ENCODE results near the gene DSC1.

Gene DSC1

GRCh38 chr18:31102025-31102684 lies 60.5 kb downstream of the DSC1 start, which contains the start of gene DSC2:
Gene DSC2 (minus strand): TSS chr18:31102421. CDS start chr18:31101971, 450 bp downstream.
- no peaks in the 10 kb centered on the region for H3K36me3 ChIP-seq (ENCODE audit: insufficient read depth, low read length)
- peak within 1 kb of the TSS; percentile 94 for H3K4me3 ChIP-seq (ENCODE audit: low read length)
- H3K9me3 ChIP-seq (ENCODE audit: insufficient read depth, low read depth, low read length), result no peaks in the 10 kb centered on the region
- no peaks in the 10 kb centered on the region for H3K27me3 ChIP-seq (ENCODE audit: insufficient read depth, low read length)
- peak within 1 kb of the TSS; percentile 93 for H3K9ac ChIP-seq (ENCODE audit: low read depth, low read length)
- under 1% methylated on average over 44 of the region's 44 CpGs for WGBS
- H3K4me1 ChIP-seq (ENCODE audit: insufficient read depth, low read length), result peaks cover 27% of the 10 kb centered on the region
- peak within 1 kb of the TSS; percentile 96 for H3K27ac ChIP-seq (ENCODE audit: low read depth, low read length)

GRCh38 chr18:31101183-31102024 lies 61.3 kb downstream of the DSC1 start:
- Histone ChIP-seq H3K27me3 (ENCODE audit: insufficient read depth, low read length) (no peaks in the 10 kb centered on the region), H3K27ac (ENCODE audit: low read depth, low read length) (peak overlapping the region; percentile 96), H3K9me3 (ENCODE audit: insufficient read depth, low read depth, low read length) (no peaks in the 10 kb centered on the region), H3K9ac (ENCODE audit: low read depth, low read length) (peak overlapping the region; percentile 93), H3K4me3 (ENCODE audit: low read length) (peak overlapping the region; percentile 94), H3K36me3 (ENCODE audit: insufficient read depth, low read length) (no peaks in the 10 kb centered on the region), H3K4me1 (ENCODE audit: insufficient read depth, low read length) (peaks cover 27% of the 10 kb centered on the region)
- under 1% methylated on average over 72 of the region's 72 CpGs for WGBS

GRCh38 chr18:31100436-31101182 lies 62.0 kb downstream of the DSC1 start:
- under 1% methylated on average over 19 of the region's 23 CpGs for WGBS
- Histone ChIP-seq H3K4me1 (ENCODE audit: insufficient read depth, low read length) (peaks cover 27% of the 10 kb centered on the region), H3K27ac (ENCODE audit: low read depth, low read length) (peak overlapping the region; percentile 96), H3K9ac (ENCODE audit: low read depth, low read length) (peak overlapping the region; percentile 93), H3K27me3 (ENCODE audit: insufficient read depth, low read length) (no peaks in the 10 kb centered on the region), H3K36me3 (ENCODE audit: insufficient read depth, low read length) (no peaks in the 10 kb centered on the region), H3K4me3 (ENCODE audit: low read length) (peak overlapping the region; percentile 94), H3K9me3 (ENCODE audit: insufficient read depth, low read depth, low read length) (no peaks in the 10 kb centered on the region)

GRCh38 chr18:31099450-31100230 lies 63.0 kb downstream of the DSC1 start:
- Histone ChIP-seq H3K27ac (ENCODE audit: low read depth, low read length) (no peak overlapping the region), H3K9me3 (ENCODE audit: insufficient read depth, low read depth, low read length) (no peaks in the 10 kb centered on the region), H3K4me1 (ENCODE audit: insufficient read depth, low read length) (peaks cover 27% of the 10 kb centered on the region), H3K36me3 (ENCODE audit: insufficient read depth, low read length) (no peaks in the 10 kb centered on the region), H3K9ac (ENCODE audit: low read depth, low read length) (peak overlapping the region; percentile 93; the same call in 1 of the 2 replicates), H3K4me3 (ENCODE audit: low read length) (peak overlapping the region; percentile 94), H3K27me3 (ENCODE audit: insufficient read depth, low read length) (no peaks in the 10 kb centered on the region)
- 78% methylated on average over 9 of the region's 10 CpGs for WGBS

- H3K27me3 ChIP-seq (ENCODE audit: insufficient read depth, low read length), result no peaks in the 10 kb centered on the region
- no peak overlapping the region for H3K9ac ChIP-seq (ENCODE audit: low read depth, low read length)
- H3K36me3 ChIP-seq (ENCODE audit: insufficient read depth, low read length), result no peaks in the 10 kb centered on the region
- H3K4me1 ChIP-seq (ENCODE audit: insufficient read depth, low read length), result peaks cover 27% of the 10 kb centered on the region
- H3K27ac ChIP-seq (ENCODE audit: low read depth, low read length), result no peak overlapping the region
- H3K9me3 ChIP-seq (ENCODE audit: insufficient read depth, low read depth, low read length), result no peaks in the 10 kb centered on the region
- H3K4me3 ChIP-seq (ENCODE audit: low read length), result no peak overlapping the region
These were observed 63.8 kb downstream of the DSC1 start for GRCh38 chr18:31098878-31099277.

GRCh38 chr18:31097666-31098065 lies 65.0 kb downstream of the DSC1 start:
- H3K36me3 ChIP-seq (ENCODE audit: insufficient read depth, low read length), result peaks cover 8% of the 10 kb centered on the region
- H3K9ac ChIP-seq (ENCODE audit: low read depth, low read length), result no peak overlapping the region
- 100% methylated on average over 2 of the region's 3 CpGs for WGBS
- H3K9me3 ChIP-seq (ENCODE audit: insufficient read depth, low read depth, low read length), result peaks cover 4% of the 10 kb centered on the region; the same call in 1 of the 2 replicates
- H3K4me1 ChIP-seq (ENCODE audit: insufficient read depth, low read length), result peaks cover 14% of the 10 kb centered on the region
- no peak overlapping the region for H3K4me3 ChIP-seq (ENCODE audit: low read length)
- H3K27me3 ChIP-seq (ENCODE audit: insufficient read depth, low read length), result no peaks in the 10 kb centered on the region
- no peak overlapping the region for H3K27ac ChIP-seq (ENCODE audit: low read depth, low read length)

GRCh38 chr18:31093880-31094279 lies 68.8 kb downstream of the DSC1 start:
- Histone ChIP-seq H3K9ac (ENCODE audit: low read depth, low read length) (no peak overlapping the region), H3K27ac (ENCODE audit: low read depth, low read length) (no peak overlapping the region), H3K4me3 (ENCODE audit: low read length) (no peak overlapping the region), H3K36me3 (ENCODE audit: insufficient read depth, low read length) (peaks cover 45% of the 10 kb centered on the region), H3K9me3 (ENCODE audit: insufficient read depth, low read depth, low read length) (peaks cover 4% of the 10 kb centered on the region; the same call in 1 of the 2 replicates), H3K4me1 (ENCODE audit: insufficient read depth, low read length) (no peaks in the 10 kb centered on the region), H3K27me3 (ENCODE audit: insufficient read depth, low read length) (no peaks in the 10 kb centered on the region)
- 98% methylated on average over 2 of the region's 2 CpGs for WGBS

- Histone ChIP-seq H3K36me3 (ENCODE audit: insufficient read depth, low read length) (peaks cover 50% of the 10 kb centered on the region), H3K27me3 (ENCODE audit: insufficient read depth, low read length) (no peaks in the 10 kb centered on the region), H3K27ac (ENCODE audit: low read depth, low read length) (no peak overlapping the region), H3K4me1 (ENCODE audit: insufficient read depth, low read length) (no peaks in the 10 kb centered on the region), H3K9me3 (ENCODE audit: insufficient read depth, low read depth, low read length) (peaks cover 4% of the 10 kb centered on the region; the same call in 1 of the 2 replicates), H3K9ac (ENCODE audit: low read depth, low read length) (no peak overlapping the region), H3K4me3 (ENCODE audit: low read length) (no peak overlapping the region)
- 100% methylated on average over 3 of the region's 3 CpGs for WGBS
These were observed 69.4 kb downstream of the DSC1 start for GRCh38 chr18:31093294-31093693.

GRCh38 chr18:31091350-31091749 lies 71.3 kb downstream of the DSC1 start:
- peaks cover 70% of the 10 kb centered on the region for H3K36me3 ChIP-seq (ENCODE audit: insufficient read depth, low read length)
- H3K4me1 ChIP-seq (ENCODE audit: insufficient read depth, low read length), result no peaks in the 10 kb centered on the region
- no peaks in the 10 kb centered on the region for H3K27me3 ChIP-seq (ENCODE audit: insufficient read depth, low read length)
- WGBS, result 88% methylated on average over 1 of the region's 1 CpG
- H3K27ac ChIP-seq (ENCODE audit: low read depth, low read length), result no peak overlapping the region
- no peak overlapping the region for H3K9ac ChIP-seq (ENCODE audit: low read depth, low read length)
- no peak overlapping the region for H3K4me3 ChIP-seq (ENCODE audit: low read length)
- peaks cover 4% of the 10 kb centered on the region; the same call in 1 of the 2 replicates for H3K9me3 ChIP-seq (ENCODE audit: insufficient read depth, low read depth, low read length)

GRCh38 chr18:31088532-31088931 lies 74.1 kb downstream of the DSC1 start:
- no peaks in the 10 kb centered on the region for H3K4me1 ChIP-seq (ENCODE audit: insufficient read depth, low read length)
- 97% methylated on average over 3 of the region's 3 CpGs for WGBS
- H3K9me3 ChIP-seq (ENCODE audit: insufficient read depth, low read depth, low read length), result peaks cover 4% of the 10 kb centered on the region; the same call in 1 of the 2 replicates
- no peak overlapping the region for H3K9ac ChIP-seq (ENCODE audit: low read depth, low read length)
- no peaks in the 10 kb centered on the region for H3K27me3 ChIP-seq (ENCODE audit: insufficient read depth, low read length)
- peaks cover 98% of the 10 kb centered on the region for H3K36me3 ChIP-seq (ENCODE audit: insufficient read depth, low read length)
- no peak overlapping the region for H3K4me3 ChIP-seq (ENCODE audit: low read length)
- H3K27ac ChIP-seq (ENCODE audit: low read depth, low read length), result no peak overlapping the region

Measured in HUES64 (cell line).